Measurements from ENCODE around the gene PSMB2. TPM values are rescaled to one million over a fixed set of nuclear protein-coding genes. Genes with fewer than 3 reads are reported as not detected.
"Not testable (repeated sequence)": the region's sequence is repeated elsewhere in the genome, so short reads cannot be mapped to it uniquely, and the experiment has no call there.

Gene PSMB2
- polyA plus RNA-seq, 4 donors: 75.0 to 87.2 (median 79.0) TPM

DNA sequence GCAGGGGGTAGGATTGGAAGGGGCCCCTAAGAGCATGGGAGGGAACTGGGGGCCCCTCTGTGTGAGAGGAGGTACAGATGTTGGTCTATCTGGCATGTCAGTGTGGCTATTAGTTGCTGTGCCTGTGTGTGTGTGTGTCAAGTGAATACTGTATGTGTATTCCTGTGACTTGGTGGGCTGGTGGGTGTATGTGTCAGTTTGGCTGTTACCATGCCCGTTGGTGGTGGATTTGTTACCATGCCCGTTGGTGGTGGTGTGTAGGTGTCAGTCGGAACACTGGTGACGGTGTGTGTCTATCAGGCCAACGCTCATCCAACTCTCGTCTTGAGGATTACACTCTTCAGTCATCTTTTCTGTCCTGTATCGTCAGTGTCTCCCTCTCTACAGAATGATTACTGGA, 45.6 kb downstream of the PSMB2 start:
- no peak for DNase-seq (ENCODE audit: low read depth in 4 of 4, low spot score in 2 of 4)

DNA sequence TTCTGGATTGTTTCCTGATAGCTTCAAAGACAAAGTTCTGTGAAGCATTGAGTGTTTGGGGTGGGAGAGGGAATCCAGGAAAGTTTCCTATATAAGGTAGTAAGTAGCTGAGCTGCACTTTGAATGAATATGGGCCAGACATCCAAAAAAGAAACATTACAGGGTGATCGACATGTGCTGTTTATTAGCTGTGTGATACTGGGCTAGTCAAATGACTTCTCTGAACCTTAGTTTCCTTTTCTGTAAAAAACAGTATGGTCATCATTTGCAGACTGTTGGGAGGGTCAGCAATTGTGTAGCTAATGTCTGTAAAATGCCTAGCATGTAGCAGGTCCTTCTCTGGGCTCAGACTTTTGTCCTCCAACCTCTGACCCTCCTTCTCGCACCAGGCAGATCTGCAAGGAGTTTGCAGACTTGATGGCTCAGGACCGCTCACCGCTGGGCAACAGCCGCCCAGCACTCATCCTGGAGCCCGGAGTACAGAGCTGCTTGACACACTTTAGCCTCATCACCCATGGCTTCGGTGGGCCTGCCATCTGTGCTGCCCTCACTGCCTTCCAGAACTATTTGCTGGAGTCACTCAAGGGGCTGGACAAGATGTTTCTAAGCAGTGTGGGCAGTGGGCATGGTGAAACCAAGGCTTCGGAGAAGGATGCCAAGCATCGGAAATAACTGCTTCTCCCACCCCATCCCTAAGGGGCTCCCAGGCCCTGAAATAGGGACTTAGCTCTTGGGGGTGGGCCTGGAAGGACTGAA, 47.1 kb downstream of the PSMB2 start:
- no peak for DNase-seq (ENCODE audit: low read depth in 4 of 4, low spot score in 2 of 4)

DNA sequence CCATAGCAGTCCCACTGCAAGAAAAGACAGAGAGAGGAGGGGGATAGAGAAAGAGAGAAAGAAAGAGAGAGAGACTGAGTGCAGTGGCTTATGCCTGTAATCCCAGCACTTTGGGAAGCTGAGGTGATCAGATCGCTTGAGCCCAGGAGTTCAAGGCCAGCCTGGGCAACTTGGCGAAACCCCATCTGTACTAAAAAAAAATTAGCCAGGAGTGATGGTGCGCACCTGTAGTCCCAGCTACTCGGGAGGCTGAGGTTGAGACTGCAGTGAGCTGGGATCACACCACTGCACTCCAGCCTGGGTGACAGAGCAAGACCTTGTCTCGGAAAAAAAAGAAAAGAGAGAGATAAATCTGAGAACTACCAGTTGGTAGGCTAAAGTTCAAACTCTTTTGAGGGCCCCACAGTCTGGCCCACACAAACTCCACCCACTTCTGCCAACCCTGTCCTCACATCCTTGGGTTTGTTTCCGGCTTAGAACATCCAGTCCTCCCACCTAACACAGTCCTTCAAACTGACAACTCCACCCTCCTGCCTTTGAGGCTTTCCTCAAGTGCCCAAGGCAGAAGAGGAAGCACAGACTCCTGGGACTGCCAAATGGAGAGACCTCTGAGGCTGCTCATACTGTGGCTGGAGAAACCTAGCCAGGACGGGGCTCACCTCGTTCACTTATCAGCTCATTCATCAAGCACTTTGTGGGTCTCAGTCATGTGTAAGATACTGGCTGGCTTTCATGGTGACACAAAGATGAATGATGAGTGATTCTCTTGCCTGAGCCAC, 48.1 kb downstream of the PSMB2 start:
- DNase-seq (ENCODE audit: low read depth in 4 of 4, low spot score in 2 of 4): no peak

DNA sequence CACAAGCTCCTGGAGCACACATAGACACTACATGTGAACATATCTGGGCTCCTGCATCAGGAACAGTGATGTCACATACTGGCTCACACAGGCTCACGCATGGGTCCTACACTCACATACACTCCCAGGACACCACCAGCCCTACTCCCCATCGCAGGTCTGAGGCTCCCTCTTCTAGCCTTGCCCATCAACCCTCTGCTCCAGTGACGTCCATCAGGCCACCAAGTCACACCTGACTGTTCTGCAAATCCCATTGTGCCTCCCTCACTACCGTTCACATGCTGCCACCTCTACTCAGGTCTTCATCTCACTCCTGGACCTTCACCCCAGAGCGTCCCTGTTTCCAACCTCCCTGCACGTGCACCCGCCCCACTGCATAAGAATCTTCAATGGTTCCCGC, 50.1 kb downstream of the PSMB2 start:
- no peak for DNase-seq (ENCODE audit: low read depth in 4 of 4, low spot score in 2 of 4)

DNA sequence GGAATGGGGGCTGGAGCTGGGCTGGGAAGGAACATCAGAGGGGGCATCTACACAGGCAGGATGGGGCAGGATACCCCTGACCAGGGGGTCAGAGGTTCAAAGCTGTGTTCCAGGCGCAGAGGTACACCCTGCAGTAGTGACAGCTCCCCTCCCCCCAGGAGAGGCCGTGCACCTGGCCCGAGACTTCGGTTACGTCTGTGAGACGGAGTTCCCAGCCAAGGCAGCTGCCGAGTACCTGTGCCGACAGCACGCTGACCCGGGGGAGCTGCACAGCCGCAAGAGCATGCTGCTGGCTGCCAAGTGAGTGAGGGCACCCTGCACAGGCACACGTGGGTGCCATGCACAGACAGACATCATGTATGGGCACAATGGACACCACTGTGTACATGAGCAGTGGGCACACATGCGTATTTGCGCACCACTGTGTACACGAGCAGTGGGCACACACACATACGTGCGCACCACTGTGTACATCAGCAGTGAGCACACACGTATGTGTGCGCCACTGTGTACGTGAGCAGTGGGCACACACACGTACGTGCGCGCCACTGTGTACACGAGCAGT, 50.8 kb downstream of the PSMB2 start:
- DNase-seq (ENCODE audit: low read depth in 4 of 4, low spot score in 2 of 4): no peak

DNA sequence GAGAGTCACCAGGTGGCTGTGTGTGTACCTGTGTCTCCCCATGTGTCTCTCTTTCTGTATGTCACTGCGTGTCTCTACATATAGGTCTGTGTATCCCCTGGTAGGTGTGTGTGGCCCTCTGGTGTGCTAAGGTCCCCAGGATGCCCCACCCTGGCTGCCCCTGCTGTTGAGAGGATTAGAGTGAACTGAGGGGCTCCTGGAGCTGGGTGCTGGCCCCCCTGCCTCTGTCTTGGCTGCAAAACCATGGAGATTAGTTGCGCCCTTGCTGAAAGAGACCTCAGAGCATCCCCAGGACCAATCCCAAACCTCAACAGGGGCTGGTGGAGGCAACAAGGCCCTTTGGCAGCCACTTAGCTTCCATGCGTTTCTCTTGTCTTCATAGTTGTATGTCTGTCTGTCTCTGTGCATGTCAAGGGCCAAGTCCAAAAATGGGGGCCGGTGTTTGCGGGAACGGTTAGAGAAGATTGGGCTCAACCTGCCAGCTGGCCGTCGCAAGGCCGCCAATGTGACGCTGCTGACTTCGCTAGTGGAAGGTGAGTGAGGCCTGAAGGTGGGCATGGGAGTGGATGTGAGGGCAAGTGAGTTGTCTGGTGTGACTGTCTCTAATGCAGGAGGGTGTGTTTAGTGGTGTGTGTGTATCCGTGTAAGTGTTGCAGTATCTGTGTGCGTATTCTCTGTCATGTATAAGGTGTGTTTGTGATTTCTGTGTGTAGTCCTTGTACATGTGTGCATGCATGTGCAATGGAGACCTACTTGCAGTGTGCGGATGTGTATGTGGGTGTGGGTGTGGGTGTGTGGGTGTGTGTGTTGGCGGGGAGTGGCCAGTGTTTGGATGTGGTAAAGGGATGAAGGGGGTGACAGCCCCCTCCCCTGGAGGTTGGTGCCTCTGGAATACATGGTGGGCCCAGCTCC, 51.6 kb downstream of the PSMB2 start:
- no peak for DNase-seq (ENCODE audit: low read depth in 4 of 4, low spot score in 2 of 4)

DNA sequence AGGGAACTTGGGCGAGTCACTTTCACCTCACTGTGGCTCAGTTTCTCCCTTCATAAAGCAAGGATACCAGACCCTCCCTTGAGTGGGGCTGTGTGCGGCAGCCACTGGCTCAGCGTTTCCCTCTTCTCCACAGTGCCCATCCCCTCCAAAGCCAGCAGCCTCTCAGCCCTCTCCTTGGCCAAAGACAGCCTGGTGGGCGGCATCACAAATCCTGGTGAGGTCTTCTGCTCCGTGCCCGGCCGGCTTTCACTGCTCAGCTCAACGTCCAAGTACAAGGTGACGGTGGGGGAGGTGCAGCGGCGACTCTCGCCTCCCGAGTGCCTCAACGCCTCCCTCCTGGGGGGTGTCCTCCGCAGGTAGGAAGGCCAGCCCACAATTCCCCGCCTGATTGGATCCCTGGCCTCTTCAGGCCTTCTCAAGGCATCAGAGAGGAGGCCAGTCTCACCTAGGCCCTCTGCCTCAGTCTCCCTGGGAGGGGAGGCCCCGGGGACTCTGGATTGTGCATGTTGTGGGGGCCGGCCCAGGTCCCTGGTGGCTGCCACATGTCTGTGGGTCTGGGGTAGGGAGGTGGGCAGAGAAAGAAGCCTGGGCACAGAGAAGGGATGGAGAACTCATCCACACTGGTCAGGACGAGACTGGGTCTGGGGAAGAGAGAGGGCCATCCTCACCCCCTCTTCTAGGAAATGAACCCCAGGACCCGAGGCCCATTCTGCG, 53.0 kb downstream of the PSMB2 start:
- DNase-seq (ENCODE audit: low read depth in 4 of 4, low spot score in 2 of 4): no peak

DNA sequence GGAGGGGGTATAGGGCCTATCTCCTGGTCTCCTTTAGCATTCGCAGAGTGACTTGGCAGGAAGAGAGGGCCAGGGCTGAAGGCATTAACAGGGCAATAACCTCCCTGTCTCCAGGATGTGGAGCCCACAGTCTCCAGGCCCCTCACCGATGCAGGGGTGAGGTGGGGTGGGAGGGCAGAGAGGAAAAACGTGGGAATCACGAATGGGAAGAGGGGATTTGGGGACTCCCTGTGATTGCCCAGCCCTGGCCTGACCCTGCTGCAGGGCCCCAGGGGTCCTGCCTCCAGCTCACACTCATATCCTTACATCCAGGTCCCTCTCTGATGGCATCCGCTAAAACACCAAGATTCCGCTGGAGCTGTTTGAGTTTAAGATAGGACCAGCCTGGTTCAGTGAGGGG, 53.6 kb downstream of the PSMB2 start:
- no peak for DNase-seq (ENCODE audit: low read depth in 4 of 4, low spot score in 2 of 4)

DNA sequence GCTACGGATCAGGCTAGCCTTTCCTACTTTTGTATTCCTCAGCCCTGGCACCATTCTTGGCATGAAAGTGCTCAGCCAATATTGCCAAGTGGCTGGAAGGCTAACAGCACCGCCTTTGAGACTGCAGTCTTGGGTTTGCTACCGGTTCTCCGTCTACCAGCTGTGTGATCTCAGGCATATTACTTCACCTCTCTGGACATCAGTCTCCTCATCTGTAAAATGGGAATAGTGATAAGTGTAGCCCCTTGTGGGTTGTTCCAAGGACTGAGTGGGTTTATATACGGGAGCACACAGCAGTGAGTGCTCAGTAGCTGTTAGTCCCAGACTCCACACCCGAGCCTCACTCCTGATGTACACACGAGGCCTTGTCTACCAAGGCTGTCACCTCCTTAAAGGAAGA, 54.5 kb downstream of the PSMB2 start:
- no peak for DNase-seq (ENCODE audit: low read depth in 4 of 4, low spot score in 2 of 4)

DNA sequence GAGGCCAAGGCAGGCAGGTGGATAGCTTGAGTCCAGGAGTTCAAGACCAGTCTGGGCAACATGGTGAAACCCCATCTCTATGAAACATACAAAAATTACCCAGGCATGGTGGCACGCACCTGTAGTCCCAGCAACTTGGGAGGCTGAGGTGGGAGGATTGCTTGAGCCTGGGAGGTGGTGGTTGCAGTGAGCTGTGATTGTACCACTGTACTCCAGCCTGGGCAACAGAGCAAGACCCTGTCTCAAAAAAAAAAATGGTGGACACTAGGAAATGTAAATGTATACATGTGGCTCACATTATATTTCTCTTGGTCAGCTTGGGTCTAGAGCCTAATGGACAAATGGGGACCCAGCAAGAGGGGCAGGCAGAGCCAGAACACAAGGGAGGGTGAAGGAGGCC, 55.5 kb downstream of the PSMB2 start:
- not testable (repeated sequence) for DNase-seq (ENCODE audit: low read depth in 4 of 4, low spot score in 2 of 4)

DNA sequence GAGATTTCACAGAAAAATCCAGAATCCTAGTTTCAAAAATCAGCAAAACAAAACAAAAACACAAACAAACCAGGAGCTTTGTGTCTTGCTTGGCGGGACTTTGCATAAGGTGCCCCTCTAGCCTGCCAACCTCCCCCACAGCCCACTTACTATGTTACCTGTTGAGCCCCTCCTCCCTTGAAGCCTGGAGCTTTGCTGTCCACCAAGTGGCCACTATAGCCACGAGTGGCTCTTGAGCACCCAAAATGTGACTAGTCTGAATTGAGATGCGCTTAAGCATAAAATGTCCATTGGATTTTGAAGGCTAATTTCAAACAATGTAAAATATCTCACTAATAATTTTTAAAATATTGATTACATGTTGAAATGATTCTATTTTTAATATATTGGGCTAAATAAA, 56.0 kb downstream of the PSMB2 start:
- DNase-seq (ENCODE audit: low read depth in 4 of 4, low spot score in 2 of 4): no peak

DNA sequence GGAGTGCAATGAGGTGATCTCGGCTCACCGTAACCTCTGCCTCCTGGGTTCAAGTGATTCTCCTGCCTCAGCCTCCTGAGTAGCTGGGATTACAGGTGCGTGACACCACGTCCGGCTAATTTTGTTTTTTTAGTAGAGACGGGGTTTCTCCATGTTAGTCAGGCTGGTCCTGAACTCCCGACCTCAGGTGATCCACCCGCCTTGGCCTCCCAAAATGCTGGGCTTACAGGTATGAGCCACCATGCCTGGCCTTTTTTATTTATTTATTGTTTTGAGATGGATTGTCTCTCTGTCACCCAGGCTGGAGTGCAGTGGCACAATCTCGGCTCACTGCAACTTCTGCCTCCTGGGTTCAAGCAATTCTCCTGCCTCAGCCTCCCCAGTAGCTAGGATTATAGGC, 59.7 kb downstream of the PSMB2 start:
- DNase-seq (ENCODE audit: low read depth in 4 of 4, low spot score in 2 of 4): not testable (repeated sequence)

DNA sequence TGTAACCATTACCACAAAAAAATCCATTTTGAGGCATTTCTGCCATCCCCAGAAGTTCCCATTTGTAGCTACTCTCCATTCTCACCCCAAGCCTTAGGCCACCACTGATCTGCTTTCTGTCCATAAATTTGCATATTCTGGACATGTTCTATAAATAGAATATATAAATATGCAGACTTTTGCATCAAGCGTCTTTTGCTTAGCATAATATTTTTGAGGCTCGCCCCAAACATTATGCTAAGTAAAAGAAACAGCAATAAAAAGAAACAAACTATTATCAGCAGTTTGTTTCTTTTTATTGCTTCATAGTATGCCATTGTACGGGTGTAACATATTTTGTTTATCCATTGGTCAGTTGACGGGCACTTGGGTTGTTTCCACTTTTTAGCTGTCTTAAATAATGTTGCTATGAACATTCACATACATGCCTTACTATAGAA, 60.4 kb downstream of the PSMB2 start:
- no peak for DNase-seq (ENCODE audit: low read depth in 4 of 4, low spot score in 2 of 4)

DNA sequence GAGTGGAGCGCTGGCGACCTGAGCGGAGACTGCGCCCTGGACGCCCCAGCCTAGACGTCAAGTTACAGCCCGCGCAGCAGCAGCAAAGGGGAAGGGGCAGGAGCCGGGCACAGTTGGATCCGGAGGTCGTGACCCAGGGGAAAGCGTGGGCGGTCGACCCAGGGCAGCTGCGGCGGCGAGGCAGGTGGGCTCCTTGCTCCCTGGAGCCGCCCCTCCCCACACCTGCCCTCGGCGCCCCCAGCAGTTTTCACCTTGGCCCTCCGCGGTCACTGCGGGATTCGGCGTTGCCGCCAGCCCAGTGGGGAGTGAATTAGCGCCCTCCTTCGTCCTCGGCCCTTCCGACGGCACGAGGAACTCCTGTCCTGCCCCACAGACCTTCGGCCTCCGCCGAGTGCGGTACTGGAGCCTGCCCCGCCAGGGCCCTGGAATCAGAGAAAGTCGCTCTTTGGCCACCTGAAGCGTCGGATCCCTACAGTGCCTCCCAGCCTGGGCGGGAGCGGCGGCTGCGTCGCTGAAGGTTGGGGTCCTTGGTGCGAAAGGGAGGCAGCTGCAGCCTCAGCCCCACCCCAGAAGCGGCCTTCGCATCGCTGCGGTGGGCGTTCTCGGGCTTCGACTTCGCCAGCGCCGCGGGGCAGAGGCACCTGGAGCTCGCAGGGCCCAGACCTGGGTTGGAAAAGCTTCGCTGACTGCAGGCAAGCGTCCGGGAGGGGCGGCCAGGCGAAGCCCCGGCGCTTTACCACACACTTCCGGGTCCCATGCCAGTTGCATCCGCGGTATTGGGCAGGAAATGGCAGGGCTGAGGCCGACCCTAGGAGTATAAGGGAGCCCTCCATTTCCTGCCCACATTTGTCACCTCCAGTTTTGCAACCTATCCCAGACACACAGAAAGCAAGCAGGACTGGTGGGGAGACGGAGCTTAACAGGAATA, 64.0 kb downstream of the PSMB2 start:
- no peak for DNase-seq (ENCODE audit: low read depth in 4 of 4, low spot score in 2 of 4)

DNA sequence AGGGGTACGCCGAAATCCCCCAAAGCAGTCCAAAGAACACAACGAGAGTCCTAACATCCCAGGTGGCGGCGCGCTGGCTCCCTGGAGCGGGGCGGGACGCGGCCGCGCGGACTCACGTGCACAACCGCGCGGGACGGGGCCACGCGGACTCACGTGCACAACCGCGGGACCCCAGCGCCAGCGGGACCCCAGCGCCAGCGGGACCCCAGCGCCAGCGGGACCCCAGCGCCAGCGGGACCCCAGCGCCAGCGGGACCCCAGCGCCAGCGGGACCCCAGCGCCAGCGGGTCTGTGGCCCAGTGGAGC, 64.6 kb downstream of the PSMB2 start:
- DNase-seq (ENCODE audit: low read depth in 4 of 4, low spot score in 2 of 4): not testable (repeated sequence)

DNA sequence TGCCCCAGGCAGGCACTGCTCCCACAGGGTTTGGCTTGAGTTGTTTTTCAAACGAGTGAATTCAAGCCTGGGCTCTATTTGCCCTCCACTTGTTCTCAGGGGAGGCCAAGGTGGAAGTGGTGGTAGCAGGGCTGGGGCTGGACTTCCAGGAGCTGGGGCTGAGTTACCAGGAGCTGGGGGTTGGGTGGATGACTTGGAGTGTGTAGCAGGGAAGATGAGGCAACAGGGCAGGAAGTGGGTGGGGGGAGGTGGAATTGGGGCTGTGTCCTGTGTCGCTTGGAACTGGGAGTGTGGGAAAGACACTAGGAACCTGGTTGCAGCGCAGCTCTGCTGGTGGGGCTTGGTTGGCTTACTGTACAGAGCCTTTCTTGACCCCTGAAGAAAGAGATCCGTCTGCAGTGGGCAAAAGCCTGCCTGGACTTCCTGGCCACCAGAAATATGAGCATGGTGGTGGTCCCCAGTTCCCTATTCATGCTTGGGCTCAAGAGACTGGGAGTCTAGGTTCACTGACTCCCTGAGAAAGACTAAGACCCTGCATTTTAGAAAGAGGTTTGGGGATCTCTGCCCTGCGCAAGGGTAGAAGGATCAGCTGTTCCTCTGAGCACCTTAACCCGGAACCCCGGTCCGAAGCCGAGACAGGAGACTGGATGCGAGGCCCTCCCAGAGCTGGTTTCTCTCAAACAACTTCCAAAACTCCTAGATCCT, 65.1 kb downstream of the PSMB2 start:
- no peak for DNase-seq (ENCODE audit: low read depth in 4 of 4, low spot score in 2 of 4)

DNA sequence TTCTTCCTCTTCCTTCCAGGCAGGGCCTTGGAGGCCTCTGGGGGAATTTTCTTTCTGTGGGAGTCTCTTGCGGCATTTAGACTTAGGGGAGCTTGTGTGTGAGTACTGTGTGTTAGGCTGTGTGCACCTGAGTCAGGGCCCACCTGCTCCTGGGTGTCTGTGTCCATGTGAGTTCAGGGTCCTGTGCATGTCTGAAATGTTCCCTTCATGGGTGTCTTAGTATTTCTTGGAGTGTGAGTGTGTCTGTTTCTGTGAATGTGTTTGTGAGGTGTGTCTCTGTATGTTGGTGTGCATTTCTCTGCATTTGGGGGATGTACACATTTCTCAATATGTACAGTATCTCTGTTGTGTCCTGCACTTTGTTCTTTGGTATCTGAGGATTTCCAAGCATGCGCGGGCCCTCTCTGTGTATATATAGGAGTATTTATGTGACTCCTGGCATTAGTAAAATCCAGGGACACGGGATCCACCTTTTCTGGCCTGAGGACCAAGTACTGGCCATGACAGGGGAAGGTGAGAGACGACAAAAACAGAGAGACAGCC, 65.8 kb downstream of the PSMB2 start:
- no peak for DNase-seq (ENCODE audit: low read depth in 4 of 4, low spot score in 2 of 4)

DNA sequence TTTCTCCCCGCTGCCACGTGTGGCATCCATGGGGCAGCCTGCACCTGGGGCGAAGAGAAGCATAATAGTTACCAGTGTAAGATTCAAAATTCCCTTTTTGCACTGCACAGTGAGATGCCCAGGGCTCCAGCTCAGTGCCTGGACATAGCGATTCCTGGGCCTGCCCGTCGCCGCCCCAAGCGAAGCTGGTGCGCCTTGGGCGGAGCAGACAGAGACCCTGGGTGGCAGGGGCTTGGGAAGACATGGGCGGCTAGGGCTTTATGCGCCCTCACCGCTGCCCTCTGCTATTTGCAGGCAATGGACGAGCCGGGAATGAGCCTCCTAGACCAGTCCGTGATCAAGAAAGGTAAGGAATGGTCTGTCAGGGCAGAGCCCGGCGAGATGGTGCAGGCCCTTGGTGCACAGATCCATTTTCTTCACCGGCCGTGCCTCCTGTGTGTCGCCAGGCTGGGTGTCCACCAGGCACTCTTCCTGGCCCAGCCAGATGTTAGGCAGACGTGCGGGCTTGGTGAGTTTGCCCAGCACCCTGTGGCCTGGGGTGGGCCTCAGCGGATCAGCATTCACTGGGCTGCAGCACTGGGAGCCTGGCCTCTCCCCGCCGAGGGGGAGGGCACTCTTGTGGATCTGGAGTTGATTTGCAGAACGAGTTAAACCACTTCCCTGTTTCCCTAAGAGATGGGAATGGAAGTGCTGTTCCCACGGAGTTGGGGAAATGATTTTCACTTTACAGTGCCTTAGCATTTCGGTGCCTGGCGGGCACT, 66.5 kb downstream of the PSMB2 start:
- no peak for DNase-seq (ENCODE audit: low read depth in 4 of 4, low spot score in 2 of 4)
